Measurements from ENCODE around the gene DENND4A.

The DENND4A gene

DNA sequence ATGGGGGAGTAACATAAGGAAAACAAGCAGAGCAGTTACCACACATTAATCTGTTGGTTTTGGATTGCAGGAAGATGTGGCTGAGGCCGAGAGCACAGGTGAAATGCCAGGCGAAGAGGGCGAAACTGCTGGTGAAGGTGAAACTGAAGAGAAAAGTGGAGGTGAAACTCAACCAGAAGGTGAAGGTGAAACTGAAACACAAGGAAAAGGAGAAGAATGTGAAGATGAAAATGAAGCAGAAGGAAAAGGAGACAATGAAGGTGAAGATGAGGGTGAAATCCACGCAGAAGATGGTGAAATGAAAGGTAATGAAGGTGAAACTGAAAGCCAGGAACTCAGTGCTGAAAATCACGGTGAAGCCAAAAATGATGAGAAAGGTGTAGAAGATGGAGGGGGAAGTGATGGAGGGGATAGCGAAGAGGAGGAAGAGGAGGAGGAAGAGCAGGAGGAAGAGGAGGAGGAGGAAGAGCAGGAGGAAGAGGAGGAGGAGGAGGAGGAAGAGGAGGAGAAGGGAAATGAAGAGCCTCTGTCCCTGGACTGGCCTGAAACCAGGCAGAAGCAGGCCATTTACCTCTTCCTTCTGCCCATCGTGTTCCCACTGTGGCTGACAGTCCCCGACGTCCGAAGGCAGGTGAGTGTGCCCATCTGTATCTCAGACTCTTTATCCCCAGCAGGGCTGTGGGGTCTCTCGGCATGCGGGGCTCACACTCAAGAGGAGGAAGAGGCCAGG, 141.6 kb downstream of the DENND4A start:
- no peak for TF ChIP-seq CTCF (IDR thresholded peaks at IDR 0.05; ENCODE audit: insufficient read depth, low read depth, low read length, missing control alignments)
- no peak for DNase-seq (ENCODE audit: low read depth)

GRCh38 chr15:65646486-65646885, 145.6 kb downstream of the DENND4A start:
- DNase-seq (ENCODE audit: low read depth) = no peak
- TF ChIP-seq CTCF (IDR thresholded peaks at IDR 0.05; ENCODE audit: insufficient read depth, low read depth, low read length, missing control alignments) = no peak
- H3K4me3 ChIP-seq (ENCODE audit: low read depth, low read length) = no peak overlapping the region

More for the DNA sequence above, 141.6 kb downstream of the DENND4A start:
- H3K4me3 ChIP-seq (ENCODE audit: low read depth, low read length) = no peak overlapping the region

- no peak for DNase-seq (ENCODE audit: low read depth)
- no peak for TF ChIP-seq CTCF (IDR thresholded peaks at IDR 0.05; ENCODE audit: insufficient read depth, low read depth, low read length, missing control alignments)
- H3K4me3 ChIP-seq (ENCODE audit: low read depth, low read length) = no peak overlapping the region
Observed at GRCh38 chr15:65645392-65645791, 146.7 kb downstream of the DENND4A start.

- no peak for DNase-seq (ENCODE audit: low read depth)
- no peak overlapping the region for H3K4me3 ChIP-seq (ENCODE audit: low read depth, low read length)
- no peak for TF ChIP-seq CTCF (IDR thresholded peaks at IDR 0.05; ENCODE audit: insufficient read depth, low read depth, low read length, missing control alignments)
Observed at GRCh38 chr15:65644282-65644681, 147.8 kb downstream of the DENND4A start.

DNA sequence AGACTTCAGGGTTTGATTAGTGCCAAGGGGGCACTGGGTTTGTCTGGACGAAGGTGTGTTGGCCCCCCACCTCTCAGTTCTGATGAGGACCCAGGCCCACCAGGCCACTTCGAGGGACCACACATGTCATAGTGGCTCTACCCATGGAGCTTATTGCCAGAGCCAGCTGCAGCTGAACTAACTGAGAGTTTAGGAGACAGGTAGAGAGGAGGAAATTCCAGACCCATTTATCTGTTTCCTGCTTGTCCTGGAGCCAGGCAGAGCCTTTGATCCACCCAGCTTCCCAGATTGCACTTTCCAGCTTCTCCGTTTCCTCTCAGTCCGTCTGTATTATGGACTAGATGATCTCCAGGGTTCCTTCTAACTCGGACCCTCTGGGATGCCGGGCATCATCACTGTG, 149.5 kb downstream of the DENND4A start:
- H3K4me3 ChIP-seq (ENCODE audit: low read depth, low read length) = no peak overlapping the region
- DNase-seq (ENCODE audit: low read depth) = no peak
- TF ChIP-seq CTCF (IDR thresholded peaks at IDR 0.05; ENCODE audit: insufficient read depth, low read depth, low read length, missing control alignments) = no peak

GRCh38 chr15:65641768-65642475, 150.2 kb downstream of the DENND4A start:
- no peak overlapping the region for H3K4me3 ChIP-seq (ENCODE audit: low read depth, low read length)
- TF ChIP-seq CTCF (IDR thresholded peaks at IDR 0.05; ENCODE audit: insufficient read depth, low read depth, low read length, missing control alignments) = no peak
- DNase-seq (ENCODE audit: low read depth) = no peak
